Activated T-helper 1 cell treated with anti-CD3 and anti-CD28 coated beads, Interleukin-2, amount 50 U/mL, for 16 hours (primary cell): ENCODE measurements around the gene ABHD2.
"Not testable (repeated sequence)": the region's sequence is repeated elsewhere in the genome, so short reads cannot be mapped to it uniquely, and the experiment has no call there.

Source experiments
- DNase-seq, 2 donors: peaks; one replicate each; pipeline ENCODE4 v3.0.0-alpha.2; 2020; ENCODE audit warnings: low read depth in 1 of 2, low spot score in 1 of 2

The ABHD2 gene

GRCh38 chr15:89136818-89137772 lies 48.8 kb downstream of the ABHD2 start:
- DNase-seq, result no peak

- DNase-seq, result no peak
These were observed 49.7 kb downstream of the ABHD2 start for GRCh38 chr15:89137926-89138325.

- no peak for DNase-seq
These were observed 50.9 kb downstream of the ABHD2 start for GRCh38 chr15:89138999-89139612.

GRCh38 chr15:89139613-89140499 lies 51.6 kb downstream of the ABHD2 start:
- no peak for DNase-seq

- DNase-seq, result no peak
These were observed 52.3 kb downstream of the ABHD2 start for GRCh38 chr15:89140595-89140994.

- not testable (repeated sequence) for DNase-seq
These were observed 52.9 kb downstream of the ABHD2 start for GRCh38 chr15:89141159-89141558.

GRCh38 chr15:89141885-89142284 lies 53.6 kb downstream of the ABHD2 start:
- no peak for DNase-seq

GRCh38 chr15:89142423-89142822 lies 54.2 kb downstream of the ABHD2 start:
- DNase-seq, result no peak

GRCh38 chr15:89143503-89144162 lies 55.4 kb downstream of the ABHD2 start:
- DNase-seq, result no peak

- no peak for DNase-seq
These were observed 56.2 kb downstream of the ABHD2 start for GRCh38 chr15:89144491-89144890.

GRCh38 chr15:89146366-89146765 lies 58.1 kb downstream of the ABHD2 start:
- DNase-seq, result no peak

- no peak for DNase-seq
These were observed 59.9 kb downstream of the ABHD2 start for GRCh38 chr15:89148126-89148525.

GRCh38 chr15:89149501-89150101 lies 61.3 kb downstream of the ABHD2 start:
- no peak for DNase-seq

GRCh38 chr15:89150287-89150686 lies 62.0 kb downstream of the ABHD2 start:
- no peak for DNase-seq

GRCh38 chr15:89150762-89151664 lies 62.8 kb downstream of the ABHD2 start:
- no peak for DNase-seq

GRCh38 chr15:89155122-89155521 lies 66.9 kb downstream of the ABHD2 start:
- DNase-seq, result no peak

- no peak for DNase-seq
These were observed 67.4 kb downstream of the ABHD2 start for GRCh38 chr15:89155656-89156055.

GRCh38 chr15:89157061-89157460 lies 68.8 kb downstream of the ABHD2 start:
- no peak for DNase-seq

GRCh38 chr15:89157918-89158564 lies 69.8 kb downstream of the ABHD2 start:
- DNase-seq, result no peak
